Astrocyte (in vitro differentiated cells and primary cell): ENCODE data around the gene MIOX.

ENCODE experiments used
- CTCF ChIP-seq: IDR thresholded peaks from 2 replicates; pipeline ENCODE4 v1.5.1; 2011; ENCODE audit warnings: low read depth, mild to moderate bottlenecking, inconsistent platforms, low read length, moderate library complexity; ENCODE audit not compliant: insufficient read depth
- EZH2 ChIP-seq: IDR thresholded peaks from 2 replicates; pipeline ENCODE4 v1.6.1; 2012; ENCODE audit warnings: mild to moderate bottlenecking, low read length, inconsistent platforms; ENCODE audit not compliant: insufficient read depth

GRCh38 chr22:50443197-50443596 is 43.5 kb upstream of the MIOX start:
- TF ChIP-seq EZH2 (no peak), CTCF (no peak)
